ENCODE results near the gene HOXA10.

Gene HOXA10

GRCh38 chr7:27192546-27193334, 18.6 kb upstream of the HOXA10 start:
- intact Hi-C loops (cut with DNase I) = no loop called here
- peak in 3 of 10 donors; percentile 1 to 52 (median 21) for DNase-seq

- peak in 3 of 10 donors; percentile 5 to 83 (median 67) for DNase-seq
- intact Hi-C loops (cut with DNase I) = no loop called here
These were observed 17.9 kb upstream of the HOXA10 start for GRCh38 chr7:27191833-27192545.

- DNase-seq = peak in 2 of 10 donors; percentile 18 to 66
- intact Hi-C loops (cut with DNase I) = no loop called here
These were observed 17.1 kb upstream of the HOXA10 start for GRCh38 chr7:27191161-27191731.

- intact Hi-C loops (cut with DNase I) = no loop called here
- DNase-seq = peak in 1 of 10 donors; percentile 41
These were observed 16.1 kb upstream of the HOXA10 start for GRCh38 chr7:27189997-27190748.

GRCh38 chr7:27189295-27189996, 15.3 kb upstream of the HOXA10 start:
- peak in 2 of 10 donors; percentile 3 to 56 for DNase-seq
- intact Hi-C loops (cut with DNase I) = no loop called here

GRCh38 chr7:27188386-27189294, 14.5 kb upstream of the HOXA10 start:
- intact Hi-C loops (cut with DNase I) = no loop called here
- DNase-seq = peak in 2 of 10 donors; percentile 5 to 61

GRCh38 chr7:27187475-27188385, 13.6 kb upstream of the HOXA10 start:
- DNase-seq = peak in 3 of 10 donors; percentile 9 to 72 (median 68)

GRCh38 chr7:27186668-27187474, 12.8 kb upstream of the HOXA10 start:
- intact Hi-C loops (cut with DNase I) = no loop called here
- peak in 1 of 10 donors; percentile 26 for DNase-seq

More at GRCh38 chr7:27187475-27188385, 13.6 kb upstream of the HOXA10 start:
- intact Hi-C loops (cut with DNase I) = no loop called here

- DNase-seq = peak in 2 of 10 donors; percentile 4 to 60
- intact Hi-C loops (cut with DNase I) = no loop called here
These were observed 11.9 kb upstream of the HOXA10 start for GRCh38 chr7:27185854-27186667.

- intact Hi-C loops (cut with DNase I) = no loop called here
- DNase-seq = peak in 3 of 10 donors; percentile 3 to 73 (median 66)
These were observed 11.1 kb upstream of the HOXA10 start, which contains the start of gene HOXA11 for GRCh38 chr7:27185013-27185853. Gene HOXA11, minus strand, starts transcription at chr7:27185232. Its CDS starts 88 bp downstream, at chr7:27185144.

GRCh38 chr7:27184337-27185012, 10.4 kb upstream of the HOXA10 start:
- DNase-seq = peak in 3 of 10 donors; percentile 12 to 82 (median 75)
- intact Hi-C loops (cut with DNase I) = no loop called here

- intact Hi-C loops (cut with DNase I) = no loop called here
- peak in 1 of 10 donors; percentile 48 for DNase-seq
These were observed 9.7 kb upstream of the HOXA10 start for GRCh38 chr7:27183682-27184336.

- intact Hi-C loops (cut with DNase I) = no loop called here
- DNase-seq = peak in 4 of 10 donors; percentile 1 to 75 (median 8)
These were observed 9.0 kb upstream of the HOXA10 start for GRCh38 chr7:27182861-27183681.
